GM12875 (cell line): Measurements from ENCODE around the gene LRRC8C.

Experiments
- H3K4me3 ChIP-seq: one replicate; pipeline ENCODE4 v1.5.1; 2011; ENCODE audit warnings: low read depth, low read length, control low read depth
- TF ChIP-seq, protein P1 (sequence below): IDR thresholded peaks from 2 replicates; pipeline ENCODE4 v1.5.1; 2011; ENCODE audit warnings: low read depth, mild to moderate bottlenecking, control low read depth, inconsistent platforms, low read length, moderate library complexity, borderline replicate concordance; ENCODE audit not compliant: insufficient read depth

Gene LRRC8C

DNA sequence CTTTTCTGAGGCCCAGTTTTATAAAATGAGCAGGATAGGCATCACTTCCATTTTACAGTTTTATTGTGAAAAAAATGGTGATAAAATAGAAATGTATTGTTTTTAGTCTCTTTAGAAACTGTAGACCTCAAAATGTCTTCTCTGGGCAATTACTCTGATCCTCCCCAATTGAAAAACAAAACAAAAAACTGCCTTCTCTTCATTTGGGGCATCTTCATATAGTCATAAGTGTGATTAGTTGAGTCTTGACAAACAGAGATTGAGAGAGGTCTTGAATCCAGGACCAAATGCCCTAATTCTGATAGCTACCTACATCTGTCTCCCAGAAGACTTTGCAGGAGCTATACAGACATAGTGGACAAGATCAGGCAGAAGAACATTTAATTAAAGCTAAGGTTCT lies 62.9 kb downstream of the LRRC8C start:
- TF ChIP-seq, protein P1, sequence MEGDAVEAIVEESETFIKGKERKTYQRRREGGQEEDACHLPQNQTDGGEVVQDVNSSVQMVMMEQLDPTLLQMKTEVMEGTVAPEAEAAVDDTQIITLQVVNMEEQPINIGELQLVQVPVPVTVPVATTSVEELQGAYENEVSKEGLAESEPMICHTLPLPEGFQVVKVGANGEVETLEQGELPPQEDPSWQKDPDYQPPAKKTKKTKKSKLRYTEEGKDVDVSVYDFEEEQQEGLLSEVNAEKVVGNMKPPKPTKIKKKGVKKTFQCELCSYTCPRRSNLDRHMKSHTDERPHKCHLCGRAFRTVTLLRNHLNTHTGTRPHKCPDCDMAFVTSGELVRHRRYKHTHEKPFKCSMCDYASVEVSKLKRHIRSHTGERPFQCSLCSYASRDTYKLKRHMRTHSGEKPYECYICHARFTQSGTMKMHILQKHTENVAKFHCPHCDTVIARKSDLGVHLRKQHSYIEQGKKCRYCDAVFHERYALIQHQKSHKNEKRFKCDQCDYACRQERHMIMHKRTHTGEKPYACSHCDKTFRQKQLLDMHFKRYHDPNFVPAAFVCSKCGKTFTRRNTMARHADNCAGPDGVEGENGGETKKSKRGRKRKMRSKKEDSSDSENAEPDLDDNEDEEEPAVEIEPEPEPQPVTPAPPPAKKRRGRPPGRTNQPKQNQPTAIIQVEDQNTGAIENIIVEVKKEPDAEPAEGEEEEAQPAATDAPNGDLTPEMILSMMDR, result no peak
- H3K4me3 ChIP-seq, result no peak overlapping the region

DNA sequence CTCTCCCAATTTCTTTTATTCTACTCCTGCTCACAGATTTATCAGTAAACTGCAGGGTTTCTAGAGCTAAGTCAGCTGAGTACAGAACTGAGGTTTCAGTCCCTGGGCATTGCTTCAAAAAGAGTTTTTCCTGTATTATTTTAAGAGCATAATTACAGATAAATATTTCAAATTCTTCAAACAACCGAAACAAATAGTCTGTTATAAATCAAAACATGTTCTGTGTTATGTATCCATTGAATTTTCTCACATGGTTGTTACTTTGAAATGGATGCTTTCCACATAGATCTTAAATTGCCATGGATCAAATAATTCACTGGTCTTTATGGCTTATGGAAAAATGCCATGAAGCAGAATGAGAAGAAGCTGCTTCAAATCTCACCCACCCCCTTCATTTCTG lies 64.5 kb downstream of the LRRC8C start:
- no peak overlapping the region for H3K4me3 ChIP-seq
- TF ChIP-seq, protein P1, result no peak

DNA sequence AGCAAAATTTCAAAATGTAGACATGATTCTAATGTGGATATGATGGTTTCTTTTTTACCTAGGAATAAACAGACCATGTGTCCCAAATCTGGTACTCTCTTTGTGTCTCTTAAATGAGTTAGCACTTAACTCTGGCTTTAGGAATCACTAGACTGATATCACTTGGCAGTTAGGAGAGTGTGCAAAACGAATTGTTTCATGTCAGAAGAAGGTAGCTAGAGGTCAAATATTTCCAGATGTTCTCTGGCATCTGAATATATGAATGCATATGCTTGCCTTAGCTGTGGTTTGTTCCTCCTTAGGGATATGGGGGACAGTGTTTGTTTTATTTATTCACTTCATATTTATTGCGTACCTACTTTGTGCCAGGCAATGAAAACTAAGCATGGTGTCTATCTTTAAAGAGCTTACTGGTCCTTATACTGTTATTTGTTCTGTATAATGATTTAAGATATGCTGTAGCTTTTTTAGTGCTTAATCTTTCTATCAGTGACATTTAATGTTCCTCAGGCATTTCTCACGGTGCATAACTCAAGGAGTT lies 65.2 kb downstream of the LRRC8C start:
- H3K4me3 ChIP-seq, result no peak overlapping the region
- TF ChIP-seq, protein P1, result no peak

DNA sequence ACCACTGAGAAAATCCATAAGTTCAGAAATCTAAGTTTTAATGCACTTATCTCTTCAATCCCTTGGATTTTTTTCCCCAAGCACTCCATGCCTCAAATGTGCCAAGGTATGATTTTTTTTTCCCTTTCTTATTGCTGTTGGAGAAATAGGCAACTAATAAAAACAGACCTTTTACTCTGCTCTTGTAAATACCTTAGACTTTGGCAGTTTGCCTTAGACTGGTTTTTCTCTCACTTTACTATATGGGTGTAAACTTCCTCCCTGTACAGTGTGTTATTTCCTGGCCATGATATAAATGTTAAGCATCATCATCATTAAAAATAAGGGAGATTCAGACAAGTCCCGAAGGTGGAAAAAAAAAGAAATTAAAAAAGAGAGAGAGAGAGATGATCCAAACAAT lies 65.7 kb downstream of the LRRC8C start:
- TF ChIP-seq, protein P1, result no peak
- H3K4me3 ChIP-seq, result no peak overlapping the region

DNA sequence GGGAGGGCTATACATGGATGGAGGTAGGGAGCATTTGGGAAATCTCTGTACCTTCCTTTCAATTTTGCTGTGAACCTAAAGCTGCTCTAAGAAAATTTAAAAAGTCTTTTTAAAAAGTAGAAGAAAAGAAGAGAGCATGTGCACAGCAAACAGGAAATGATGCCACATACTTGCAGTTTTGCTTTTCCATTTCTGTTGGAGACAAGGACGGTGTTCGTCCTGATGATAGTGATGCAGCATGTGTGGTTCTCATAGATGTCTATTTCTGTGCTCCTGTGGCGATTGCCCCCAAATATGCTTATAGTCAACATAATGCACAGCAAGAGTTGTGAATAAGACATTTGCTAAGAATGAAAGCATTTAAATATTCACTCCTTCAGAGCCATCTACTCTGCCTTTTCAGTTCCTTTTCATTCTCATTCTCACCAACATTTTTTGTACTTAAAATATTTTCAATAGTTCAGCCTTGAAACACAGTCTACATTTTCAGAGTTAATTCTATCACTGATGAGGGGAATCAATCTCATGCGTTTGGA lies 66.6 kb downstream of the LRRC8C start:
- H3K4me3 ChIP-seq, result no peak overlapping the region
- TF ChIP-seq, protein P1, result no peak

DNA sequence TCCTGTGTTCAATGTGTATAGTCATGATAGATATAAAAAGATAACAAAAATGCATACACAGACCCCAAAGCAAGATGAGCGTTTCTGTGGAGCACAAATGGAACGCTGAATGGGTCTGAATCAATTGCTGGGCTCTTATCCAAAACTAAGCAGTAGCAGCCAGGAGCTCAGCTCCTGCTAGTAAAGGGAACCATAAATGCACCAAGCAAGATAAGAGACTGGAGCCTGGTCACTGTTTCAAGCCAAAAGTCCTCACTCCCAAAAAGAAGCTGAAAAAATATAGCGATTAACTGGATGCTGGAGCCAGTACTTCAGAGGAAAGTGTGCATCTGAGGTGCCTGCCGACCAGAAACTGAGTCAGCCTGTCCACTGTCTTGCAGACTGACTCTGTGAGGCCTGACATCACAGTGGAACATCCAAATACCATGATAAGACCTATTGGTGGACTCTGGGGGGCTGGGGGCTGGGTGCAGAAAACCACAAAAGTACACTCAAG lies 68.9 kb downstream of the LRRC8C start:
- H3K4me3 ChIP-seq, result no peak overlapping the region
- TF ChIP-seq, protein P1, result no peak

DNA sequence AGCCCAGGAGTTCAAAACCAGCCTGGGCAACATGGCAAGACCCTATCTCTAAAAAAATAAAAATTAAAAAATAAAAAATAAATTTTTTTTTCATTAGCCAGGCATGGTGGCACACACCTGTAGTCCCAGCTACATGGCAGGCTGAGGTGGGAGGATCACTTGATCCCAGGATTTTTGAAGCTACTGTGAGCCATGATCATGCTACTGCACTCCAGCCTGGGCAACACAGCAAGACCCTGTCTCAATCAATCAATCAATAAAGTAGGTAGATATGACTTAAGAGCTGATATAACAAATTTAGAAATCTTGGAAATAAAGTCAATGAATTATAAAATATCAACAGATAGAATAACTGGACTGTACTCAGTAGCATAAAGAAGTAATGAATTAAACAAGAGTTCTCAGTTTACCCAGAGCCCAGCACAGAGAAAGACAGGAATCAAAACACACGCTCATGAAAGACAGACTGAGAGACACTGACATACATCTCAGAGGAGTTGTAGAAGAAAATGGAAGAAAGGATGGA lies 69.7 kb downstream of the LRRC8C start:
- no peak overlapping the region for H3K4me3 ChIP-seq
- TF ChIP-seq, protein P1, result no peak
